HCT116 (cell line): Measurements from ENCODE around the gene IL1RAPL2. TPM values are rescaled to one million over a fixed set of nuclear protein-coding genes. Genes with fewer than 3 reads are reported as not detected.

ENCODE experiments used
- ATAC-seq: fragments of 200-7000 bp; cut with Tn5 transposase; 2 replicates; pipeline ENCODE4 v1.9.1; 2020; ENCODE audit warnings: mild to moderate bottlenecking, moderate library complexity
- BruUV-seq: library from RNA; stranded (reverse); fragments of 400-500 nt; replicated peaks from 2 replicates; lab custom pipeline; 2021; lab: Mats Ljungman, UMichigan
- CTCF ChIA-PET: fragments of 300-600 bp; sonication (Branson Sonifier 250); formaldehyde crosslinking; loops from one replicate; lab custom pipeline; 2021; ENCODE audit warnings: antibody characterized with exemption; lab: Charles Lee
- POLR2A ChIA-PET: fragments of 300-600, 350-600 bp; sonication (Branson Sonifier 250); formaldehyde crosslinking; loops from one replicate; lab custom pipeline; 2021; ENCODE audit warnings: antibody characterized with exemption; lab: Charles Lee
- RAD21 ChIA-PET, 2 experiments: fragments of 300-600 bp; sonication (Branson Sonifier 250); formaldehyde crosslinking; loops; one replicate each; lab custom pipeline; 2023; ENCODE audit warnings: low total read pairs in 2 of 2; ENCODE audit not compliant: uncharacterized antibody in 2 of 2, unreplicated experiment in 2 of 2, low non-redundant PET in 1 of 2; lab: Charles Lee
- DNase-seq: peaks from one replicate; pipeline ENCODE4 v3.0.0-alpha.2; 2010; ENCODE audit warnings: low read depth, low spot score
- H2AFZ ChIP-seq: fragments of 200-600 bp; shearing (Covaris generic), sonication (generic); 2 replicates; pipeline ENCODE4 v1.6.1; 2017; ENCODE audit warnings: low read depth, mixed run types, mixed read lengths, antibody characterized with exemption, low read length; ENCODE audit not compliant: poor library complexity, severe bottlenecking
- H3K27ac ChIP-seq: 2 replicates; pipeline ENCODE4 v1.5.1; 2012; ENCODE audit warnings: low read depth, low read length
- H3K27me3 ChIP-seq: fragments of 200-600 bp; sonication (generic); 2 replicates; pipeline ENCODE4 v1.6.1; 2016; ENCODE audit warnings: mixed run types, low read length, mixed read lengths; ENCODE audit not compliant: insufficient read depth
- H3K36me3 ChIP-seq, 2 experiments: fragments of 200-500 bp in 1 of 2; fragments of 200-600 bp in 1 of 2; sonication (Bioruptor generic) in 1 of 2; sonication (generic) in 1 of 2; 2 replicates each; pipeline versions ENCODE4 v1.5.1 to v1.6.1; 2014 to 2016; ENCODE audit warnings: low read length in 2 of 2, inconsistent platforms in 1 of 2, mixed read lengths in 1 of 2, mixed run types in 1 of 2; ENCODE audit not compliant: insufficient read depth in 2 of 2, control insufficient read depth in 1 of 2
- H3K4me1 ChIP-seq, 2 experiments: fragments of 200-600 bp in 1 of 2; sonication (generic) in 1 of 2; 2 replicates each; pipeline versions ENCODE4 v1.5.1 to v1.6.1; 2012 to 2017; ENCODE audit warnings: low read length in 2 of 2, inconsistent platforms in 1 of 2, mild to moderate bottlenecking in 1 of 2, mixed read lengths in 1 of 2, mixed run types in 1 of 2, moderate library complexity in 1 of 2; ENCODE audit not compliant: insufficient read depth in 2 of 2, control insufficient read depth in 1 of 2
- H3K4me2 ChIP-seq: fragments of 200-600 bp; sonication (generic); 2 replicates; pipeline ENCODE4 v1.6.1; 2017; ENCODE audit warnings: mixed run types, low read length, mixed read lengths
- H3K4me3 ChIP-seq, 2 experiments: fragments of 200-600 bp in 1 of 2; sonication (generic) in 1 of 2; replicated peaks in 1 of 2; 2 replicates each; pipeline ENCODE4 v1.5.1; 2011 to 2016; ENCODE audit warnings: low read length in 2 of 2, control low read depth in 1 of 2, low read depth in 1 of 2, mild to moderate bottlenecking in 1 of 2, mixed read lengths in 1 of 2, mixed run types in 1 of 2
- H3K79me2 ChIP-seq: fragments of 200-600 bp; sonication (generic); 2 replicates; pipeline ENCODE4 v1.6.1; 2017; ENCODE audit warnings: mild to moderate bottlenecking, mixed run types, low read length, moderate library complexity, mixed read lengths; ENCODE audit not compliant: insufficient read depth
- H3K9ac ChIP-seq: fragments of 200-600 bp; sonication (generic); 2 replicates; pipeline ENCODE4 v1.6.1; 2016; ENCODE audit warnings: low read length, mixed read lengths
- H3K9me2 ChIP-seq: fragments of 200-600 bp; sonication (generic), shearing (Covaris generic); 2 replicates; pipeline ENCODE4 v1.6.1; 2017; ENCODE audit warnings: mixed run types, mild to moderate bottlenecking, moderate library complexity; ENCODE audit not compliant: insufficient read depth
- H3K9me3 ChIP-seq, 2 experiments: fragments of 200-500 bp in 1 of 2; fragments of 200-600 bp in 1 of 2; sonication (Bioruptor generic) in 1 of 2; sonication (generic) in 1 of 2; 2 replicates each; pipeline ENCODE4 v1.6.1; 2014 to 2017; ENCODE audit warnings: low read length in 2 of 2, mixed read lengths in 2 of 2, inconsistent platforms in 1 of 2, low read depth in 1 of 2, mild to moderate bottlenecking in 1 of 2, mixed run types in 1 of 2, moderate library complexity in 1 of 2; ENCODE audit not compliant: control insufficient read depth in 1 of 2, insufficient read depth in 1 of 2
- H4K20me1 ChIP-seq: fragments of 200-600 bp; sonication (generic), shearing (Covaris generic); 2 replicates; pipeline ENCODE4 v1.6.1; 2017; ENCODE audit warnings: mixed run types, mild to moderate bottlenecking, moderate library complexity; ENCODE audit not compliant: insufficient read depth
- CTCF ChIP-seq, 3 experiments: fragments of 200-600 bp in 1 of 3; sonication (generic) in 1 of 3; IDR thresholded peaks in 2 of 3; conservative IDR thresholded peaks in 1 of 3; 2 replicates each; pipeline ENCODE4 v1.5.1; 2012 to 2017; ENCODE audit warnings: low read depth in 2 of 3, low read length in 2 of 3, antibody characterized with exemption in 1 of 3, borderline replicate concordance in 1 of 3, control low read depth in 1 of 3, mild to moderate bottlenecking in 1 of 3, mixed read lengths in 1 of 3, mixed run types in 1 of 3, moderate library complexity in 1 of 3; ENCODE audit not compliant: insufficient read depth in 1 of 3
- EGR1 ChIP-seq: IDR thresholded peaks from 2 replicates; pipeline ENCODE4 v1.6.1; 2012; ENCODE audit warnings: low read depth
- EZH2 ChIP-seq: fragments of 200-600 bp; sonication (generic); IDR thresholded peaks from 2 replicates; pipeline ENCODE4 v1.6.1; 2017; ENCODE audit warnings: antibody characterized with exemption, mixed run types
- EZH2phosphoT487 ChIP-seq: fragments of 200-600 bp; IDR thresholded peaks from 2 replicates; pipeline ENCODE4 v1.6.1; 2018; ENCODE audit warnings: antibody characterized with exemption, borderline replicate concordance
- FOSL1 ChIP-seq: IDR thresholded peaks from 2 replicates; pipeline ENCODE4 v1.6.1; 2012; ENCODE audit warnings: low read depth
- JUND ChIP-seq: IDR thresholded peaks from 2 replicates; pipeline ENCODE4 v1.6.1; 2012
- MAX ChIP-seq: IDR thresholded peaks from 2 replicates; pipeline ENCODE4 v1.6.1; 2012
- SIN3A ChIP-seq: IDR thresholded peaks from 2 replicates; pipeline ENCODE4 v1.6.1; 2012; ENCODE audit warnings: low read depth
- SP1 ChIP-seq: IDR thresholded peaks from 2 replicates; pipeline ENCODE4 v1.6.1; 2012; ENCODE audit warnings: low read depth
- intact Hi-C: fragments of 100-400 bp; cut with micrococcal nuclease; formaldehyde crosslinking; loops from 2 replicates; pipeline ENCODE4 v1.10.0; 2022
- total RNA-seq: library from RNA; stranded (reverse); gene quantifications from one replicate; pipeline ENCODE4 v1.2.1, GENCODE V29; 2021; ENCODE audit not compliant: unreplicated experiment
- TF ChIP-seq, protein P1 (sequence below): IDR thresholded peaks from 2 replicates; pipeline ENCODE4 v1.6.1; 2012

IL1RAPL2 gene
- total RNA-seq, 1 experiment from 2014 or later = not detected

- no peak for TF ChIP-seq JUND
- TF ChIP-seq CTCF (IDR thresholded peaks at IDR 0.05 in 2 of 3, conservative IDR thresholded peaks at IDR 0.05 in 1 of 3; ENCODE audit: borderline replicate concordance in 1 of 3, insufficient read depth in 1 of 3, low read depth in 2 of 3, low read length in 2 of 3) = no peak
- TF ChIP-seq MAX = no peak
- TF ChIP-seq FOSL1 = no peak
- no peak for TF ChIP-seq EGR1
- TF ChIP-seq, all 23 proteins: peak for 0
Observed at GRCh38 chrX:105121186-105121585, 555.2 kb downstream of the IL1RAPL2 start (continued).

GRCh38 chrX:105126201-105126600, 560.2 kb downstream of the IL1RAPL2 start:
- H2AFZ ChIP-seq = no peak overlapping the region
- no peak overlapping the region for H3K4me3 ChIP-seq
- no peak for DNase-seq
- H3K79me2 ChIP-seq = no peaks in the 10 kb centered on the region
- CTCF ChIA-PET = no interaction called here
- no peaks in the 10 kb centered on the region for H3K9me2 ChIP-seq
- POLR2A ChIA-PET = no interaction called here
- BruUV-seq = no TSS peak
- no peaks in the 10 kb centered on the region for H3K36me3 ChIP-seq
- RAD21 ChIA-PET = no interaction called here
- H3K9ac ChIP-seq = no peak overlapping the region
- no peaks in the 10 kb centered on the region for H3K27me3 ChIP-seq
- no peaks in the 10 kb centered on the region for H3K9me3 ChIP-seq
- no peaks in the 10 kb centered on the region for H3K4me1 ChIP-seq
- no peak overlapping the region for H3K27ac ChIP-seq
- H4K20me1 ChIP-seq = no peaks in the 10 kb centered on the region
- no peak for ATAC-seq
- intact Hi-C loops = no loop called here
- TF ChIP-seq SIN3A (no peak), EZH2 (no peak), EZH2phosphoT487 (no peak), SP1 (no peak)
- TF ChIP-seq, protein P1, sequence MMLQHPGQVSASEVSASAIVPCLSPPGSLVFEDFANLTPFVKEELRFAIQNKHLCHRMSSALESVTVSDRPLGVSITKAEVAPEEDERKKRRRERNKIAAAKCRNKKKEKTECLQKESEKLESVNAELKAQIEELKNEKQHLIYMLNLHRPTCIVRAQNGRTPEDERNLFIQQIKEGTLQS = no peak
- H3K4me2 ChIP-seq = no peak overlapping the region
